OCI-LY1 (cell line): ENCODE measurements around the gene RGS4.

ENCODE experiments used
- H2AFZ ChIP-seq: fragments of 200-600 bp; sonication (generic), shearing (Covaris generic); 2 replicates; pipeline ENCODE4 v1.6.0; 2014; ENCODE audit warnings: antibody characterized with exemption, mild to moderate bottlenecking, low read length
- H3F3A ChIP-seq: fragments of 200-600 bp; sonication (generic), shearing (Covaris generic); 2 replicates; pipeline ENCODE4 v1.6.0; 2014; ENCODE audit warnings: mild to moderate bottlenecking, antibody characterized with exemption, low read length, moderate library complexity; ENCODE audit not compliant: insufficient read depth
- H3K27ac ChIP-seq: fragments of 200-600 bp; sonication (generic); 2 replicates; pipeline ENCODE4 v1.5.1; 2014; ENCODE audit warnings: low read length, mixed run types, mild to moderate bottlenecking, low read depth; ENCODE audit not compliant: poor library complexity, severe bottlenecking
- H3K27me3 ChIP-seq: fragments of 200-600 bp; sonication (generic); 2 replicates; pipeline ENCODE4 v1.6.0; 2014; ENCODE audit warnings: antibody characterized with exemption, mild to moderate bottlenecking, low read length, moderate library complexity; ENCODE audit not compliant: insufficient read depth
- H3K36me3 ChIP-seq: fragments of 200-600 bp; sonication (generic); 2 replicates; pipeline ENCODE4 v1.6.1; 2014; ENCODE audit warnings: mild to moderate bottlenecking, antibody characterized with exemption, low read length, moderate library complexity, mixed read lengths; ENCODE audit not compliant: insufficient read depth
- H3K4me1 ChIP-seq: fragments of 200-600 bp; sonication (generic); 2 replicates; pipeline ENCODE4 v1.5.1; 2014; ENCODE audit warnings: mild to moderate bottlenecking, low read length, moderate library complexity; ENCODE audit not compliant: insufficient read depth, severe bottlenecking
- H3K4me2 ChIP-seq: fragments of 200-600 bp; sonication (generic), shearing (Covaris generic); 2 replicates; pipeline ENCODE4 v1.6.1; 2014; ENCODE audit warnings: low read length
- H3K4me3 ChIP-seq: fragments of 200-600 bp; sonication (generic); 2 replicates; pipeline ENCODE4 v1.5.1; 2014; ENCODE audit warnings: low read length, low read depth, mild to moderate bottlenecking, mixed read lengths; ENCODE audit not compliant: poor library complexity, severe bottlenecking
- H3K79me2 ChIP-seq: fragments of 200-600 bp; shearing (Covaris generic); 2 replicates; pipeline ENCODE4 v1.6.1; 2016; ENCODE audit warnings: mixed run types, low read length, mixed read lengths; ENCODE audit not compliant: insufficient read depth
- H3K9ac ChIP-seq: fragments of 200-600 bp; sonication (generic), shearing (Covaris generic); 2 replicates; pipeline ENCODE4 v1.6.1; 2014; ENCODE audit warnings: mild to moderate bottlenecking, low read length, mixed read lengths
- H3K9me2 ChIP-seq: fragments of 200-600 bp; sonication (generic), shearing (Covaris generic); 2 replicates; pipeline ENCODE4 v1.6.1; 2014; ENCODE audit warnings: low read depth, mild to moderate bottlenecking, low read length, mixed read lengths
- H3K9me3 ChIP-seq: fragments of 200-600 bp; shearing (Covaris generic); 2 replicates; pipeline ENCODE4 v1.6.1; 2014; ENCODE audit warnings: low read length, mixed read lengths
- H4K20me1 ChIP-seq: fragments of 200-600 bp; sonication (generic), shearing (Covaris generic); 2 replicates; pipeline ENCODE4 v1.6.0; 2016; ENCODE audit warnings: mild to moderate bottlenecking, low read length; ENCODE audit not compliant: insufficient read depth
- EZH2 ChIP-seq: fragments of 200-600 bp; sonication (generic), shearing (Covaris generic); IDR thresholded peaks from 2 replicates; pipeline ENCODE4 v1.8.0; 2017; ENCODE audit warnings: borderline replicate concordance, mixed run types, mild to moderate bottlenecking, antibody characterized with exemption, low read length, moderate library complexity, mixed read lengths
- TF ChIP-seq, protein P1 (sequence below): fragments of 200-600 bp; sonication (generic), shearing (Covaris generic); IDR thresholded peaks from 2 replicates; pipeline ENCODE4 v1.5.1; 2017; ENCODE audit warnings: mild to moderate bottlenecking, antibody characterized with exemption, low read length, moderate library complexity, mixed read lengths

RGS4 gene

DNA sequence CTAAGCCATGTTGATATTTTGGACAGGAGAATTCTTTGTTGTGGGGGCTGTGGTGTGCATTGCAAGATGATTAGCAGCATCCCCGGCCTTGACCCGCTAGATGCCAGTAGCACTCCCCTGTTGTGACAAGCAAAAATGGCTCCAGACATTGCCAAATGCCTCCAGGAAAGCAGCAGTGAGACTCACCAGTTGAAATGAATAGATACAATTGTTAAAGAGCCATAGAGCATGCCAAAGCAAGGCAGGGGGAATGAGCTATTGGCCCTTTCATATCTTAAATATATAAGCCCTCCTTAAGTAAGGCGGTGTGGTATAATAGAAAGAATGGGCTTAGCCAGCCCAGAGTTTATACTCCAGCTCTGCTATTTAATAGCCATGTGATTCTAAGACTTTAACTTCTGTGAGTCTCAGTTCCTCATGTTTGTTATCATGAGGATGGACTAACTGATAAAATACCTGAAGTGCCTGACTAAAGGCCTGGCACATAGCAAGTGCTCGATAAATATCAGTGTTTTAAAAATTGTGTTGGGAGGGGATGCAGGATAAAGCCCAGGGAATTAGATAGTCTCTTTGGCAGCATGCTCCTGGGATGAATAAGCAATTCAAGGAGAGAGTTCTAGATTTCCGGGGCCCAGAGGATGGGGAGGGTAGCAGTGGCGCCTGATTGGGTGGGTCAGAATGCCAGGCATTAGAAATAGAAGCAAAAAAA is 21.1 kb upstream of the RGS4 start:
- Histone ChIP-seq H3K4me1 (no peaks in the 10 kb centered on the region), H2AFZ (no peak overlapping the region), H3K9me2 (no peaks in the 10 kb centered on the region), H3F3A (no peaks in the 10 kb centered on the region), H4K20me1 (no peaks in the 10 kb centered on the region), H3K4me3 (no peak overlapping the region), H3K9ac (no peak overlapping the region), H3K36me3 (no peaks in the 10 kb centered on the region), H3K27me3 (no peaks in the 10 kb centered on the region), H3K9me3 (no peaks in the 10 kb centered on the region), H3K79me2 (no peaks in the 10 kb centered on the region), H3K4me2 (no peak overlapping the region), H3K27ac (no peak overlapping the region)
- TF ChIP-seq EZH2: no peak
- TF ChIP-seq, protein P1, sequence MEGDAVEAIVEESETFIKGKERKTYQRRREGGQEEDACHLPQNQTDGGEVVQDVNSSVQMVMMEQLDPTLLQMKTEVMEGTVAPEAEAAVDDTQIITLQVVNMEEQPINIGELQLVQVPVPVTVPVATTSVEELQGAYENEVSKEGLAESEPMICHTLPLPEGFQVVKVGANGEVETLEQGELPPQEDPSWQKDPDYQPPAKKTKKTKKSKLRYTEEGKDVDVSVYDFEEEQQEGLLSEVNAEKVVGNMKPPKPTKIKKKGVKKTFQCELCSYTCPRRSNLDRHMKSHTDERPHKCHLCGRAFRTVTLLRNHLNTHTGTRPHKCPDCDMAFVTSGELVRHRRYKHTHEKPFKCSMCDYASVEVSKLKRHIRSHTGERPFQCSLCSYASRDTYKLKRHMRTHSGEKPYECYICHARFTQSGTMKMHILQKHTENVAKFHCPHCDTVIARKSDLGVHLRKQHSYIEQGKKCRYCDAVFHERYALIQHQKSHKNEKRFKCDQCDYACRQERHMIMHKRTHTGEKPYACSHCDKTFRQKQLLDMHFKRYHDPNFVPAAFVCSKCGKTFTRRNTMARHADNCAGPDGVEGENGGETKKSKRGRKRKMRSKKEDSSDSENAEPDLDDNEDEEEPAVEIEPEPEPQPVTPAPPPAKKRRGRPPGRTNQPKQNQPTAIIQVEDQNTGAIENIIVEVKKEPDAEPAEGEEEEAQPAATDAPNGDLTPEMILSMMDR: no peak

DNA sequence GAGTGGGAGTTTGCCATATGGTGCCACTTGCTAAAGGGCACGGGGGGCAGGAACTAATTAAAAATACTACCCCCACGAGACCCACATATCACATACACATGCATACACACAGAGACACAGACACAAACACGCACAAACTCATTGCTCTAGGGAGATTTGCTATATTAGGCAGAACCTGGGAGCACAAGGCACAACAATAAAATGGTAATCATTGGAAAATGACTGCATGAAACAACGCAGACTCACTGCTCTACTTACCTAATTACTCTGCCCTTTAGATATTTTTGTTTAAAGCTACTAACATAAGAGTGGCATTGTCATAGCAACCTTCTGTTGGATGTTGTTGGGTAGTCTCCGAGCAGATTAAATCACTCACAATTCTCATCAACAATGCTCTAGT is 20.3 kb upstream of the RGS4 start:
- Histone ChIP-seq H3K9ac (no peak overlapping the region), H4K20me1 (no peaks in the 10 kb centered on the region), H3F3A (no peaks in the 10 kb centered on the region), H3K4me3 (no peak overlapping the region), H3K4me2 (no peak overlapping the region), H3K79me2 (no peaks in the 10 kb centered on the region), H2AFZ (no peak overlapping the region), H3K36me3 (no peaks in the 10 kb centered on the region), H3K27ac (no peak overlapping the region), H3K27me3 (no peaks in the 10 kb centered on the region), H3K9me3 (no peaks in the 10 kb centered on the region), H3K4me1 (no peaks in the 10 kb centered on the region), H3K9me2 (no peaks in the 10 kb centered on the region)
- TF ChIP-seq, protein P1: no peak
- TF ChIP-seq EZH2: no peak

DNA sequence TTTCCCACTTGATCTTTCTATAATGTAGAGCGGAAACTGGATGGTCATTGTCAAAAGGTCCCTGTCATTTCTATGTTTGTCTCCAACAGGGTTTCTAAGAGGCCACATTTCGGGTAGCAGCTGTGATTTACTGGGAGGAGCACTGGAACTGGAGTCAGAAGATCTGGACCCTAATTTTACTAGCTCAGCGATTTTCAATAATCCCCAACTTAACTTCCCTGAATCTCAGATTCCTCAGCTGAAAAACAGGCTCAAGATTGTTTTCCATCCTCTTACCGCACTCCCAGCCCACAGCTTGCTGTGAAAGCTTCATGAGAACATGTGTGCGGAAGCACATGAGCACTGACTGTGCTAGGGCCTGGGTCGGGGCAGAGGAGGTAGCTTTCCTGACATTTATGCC is 19.9 kb upstream of the RGS4 start:
- Histone ChIP-seq H3K9me2 (no peaks in the 10 kb centered on the region), H3K27ac (no peak overlapping the region), H3K36me3 (no peaks in the 10 kb centered on the region), H3K79me2 (no peaks in the 10 kb centered on the region), H3K27me3 (no peaks in the 10 kb centered on the region), H3K9me3 (no peaks in the 10 kb centered on the region), H3K4me2 (no peak overlapping the region), H3K4me3 (no peak overlapping the region), H2AFZ (no peak overlapping the region), H3F3A (no peaks in the 10 kb centered on the region), H4K20me1 (no peaks in the 10 kb centered on the region), H3K4me1 (no peaks in the 10 kb centered on the region), H3K9ac (no peak overlapping the region)
- TF ChIP-seq, protein P1: no peak
- TF ChIP-seq EZH2: no peak
